H7 (cell line): Measurements from ENCODE around the gene YLPM1. TPM values are rescaled to one million over a fixed set of nuclear protein-coding genes. Genes with fewer than 3 reads are reported as not detected.

Experiments used
- total RNA-seq: library from RNA; depleted of rRNA; stranded (reverse); fragments of >200 nt; shearing (Covaris generic); gene quantifications from 2 replicates; pipeline ENCODE4 v1.2.3, GENCODE V29; 2014; rRNA removed

The YLPM1 gene
- total RNA-seq, 1 experiment from 2014 or later = 10.1 TPM

Other genes starting within 250 kb of the YLPM1 start
- gene LTBP2, start 151.1 kb upstream of the YLPM1 start, total RNA-seq = 1.3 and 2.0 TPM in 2 replicates
- gene AREL1, start 50.2 kb upstream of the YLPM1 start, total RNA-seq = 19.6 and 20.0 TPM in 2 replicates
- gene FCF1, start 50.2 kb upstream of the YLPM1 start, total RNA-seq = 24.9 and 32.2 TPM in 2 replicates
- gene PROX2, start 112.8 kb downstream of the YLPM1 start, total RNA-seq = not detected in 2 replicates
- gene DLST, start 118.6 kb downstream of the YLPM1 start, total RNA-seq = 71.0 and 76.7 TPM in 2 replicates
- 5.4 and 12.4 TPM in 2 replicates for gene RPS6KL1, start 159.9 kb downstream of the YLPM1 start, total RNA-seq
- gene PGF, start 192.3 kb downstream of the YLPM1 start, total RNA-seq = 4.6 and 6.9 TPM in 2 replicates
- gene EIF2B2, start 239.6 kb downstream of the YLPM1 start, total RNA-seq = 50.5 and 51.8 TPM in 2 replicates